ENCODE data around the gene ADCY9.

The ADCY9 gene

GRCh38 chr16:4124535-4125294 is 8.5 kb upstream of the ADCY9 start:
- H2AFZ ChIP-seq (ENCODE audit: low read depth, low read length), result no peak overlapping the region
- H3K14ac ChIP-seq (ENCODE audit: low read length in 2 of 2), result no peak overlapping the region
- H2BK15ac ChIP-seq (ENCODE audit: low read depth, poor library complexity, severe bottlenecking), result no peak overlapping the region
- no peak overlapping the region for H3K4me3 ChIP-seq (ENCODE audit: insufficient read depth in 1 of 2, low read depth in 1 of 2, low read length in 2 of 2)
- no peaks in the 10 kb centered on the region for H3K9me3 ChIP-seq (ENCODE audit: control insufficient read depth, low read length)
- no peak overlapping the region for H2BK5ac ChIP-seq (ENCODE audit: low read depth, low read length, poor library complexity, severe bottlenecking)
- H2AK5ac ChIP-seq (ENCODE audit: low read length, severe bottlenecking), result no peak overlapping the region
- H3K9ac ChIP-seq (ENCODE audit: low read length), result no peak overlapping the region
- H3K79me1 ChIP-seq (replicated peaks; ENCODE audit: low read length, poor library complexity, severe bottlenecking), result no peaks in the 10 kb centered on the region
- no peak overlapping the region for H2BK120ac ChIP-seq (ENCODE audit: low read depth, low read length)
- H3K4me2 ChIP-seq (ENCODE audit: low read length, poor library complexity, severe bottlenecking), result no peak overlapping the region
- DNase-seq, result no peak
- H3K4me1 ChIP-seq (ENCODE audit: control insufficient read depth, insufficient read depth, low read depth, low read length), result peaks cover 3% of the 10 kb centered on the region
- H3K36me3 ChIP-seq (ENCODE audit: control insufficient read depth in 1 of 2, insufficient read depth in 2 of 2, low read depth in 1 of 2, low read length in 2 of 2), result no peaks in the 10 kb centered on the region
- H3K4ac ChIP-seq (ENCODE audit: low read depth in 1 of 2, low read length in 2 of 2), result no peak overlapping the region
- WGBS, result 94% methylated on average over 12 of the region's 12 CpGs
- no peak overlapping the region for H4K91ac ChIP-seq (ENCODE audit: low read length)
- no peak overlapping the region for H2BK12ac ChIP-seq (ENCODE audit: low read length in 2 of 2)
- H4K8ac ChIP-seq (ENCODE audit: low read length), result no peak overlapping the region
- peaks cover 0 to 6% of the 10 kb centered on the region in 2 experiments for H3K27me3 ChIP-seq (ENCODE audit: control insufficient read depth in 1 of 2, insufficient read depth in 1 of 2, low read length in 2 of 2)
- H3K23ac ChIP-seq (ENCODE audit: low read length in 2 of 2), result no peak overlapping the region
- H3K18ac ChIP-seq (ENCODE audit: low read depth in 1 of 2, low read length in 2 of 2), result no peak overlapping the region
- H3K27ac ChIP-seq (ENCODE audit: low read length, poor library complexity, severe bottlenecking), result no peak overlapping the region

- H2BK5ac ChIP-seq (ENCODE audit: low read depth, low read length, poor library complexity, severe bottlenecking), result no peak overlapping the region
- H3K9ac ChIP-seq (ENCODE audit: low read length), result no peak overlapping the region
- no peak overlapping the region for H3K23ac ChIP-seq (ENCODE audit: low read length in 2 of 2)
- peaks cover 0 to 4% of the 10 kb centered on the region in 2 experiments for H3K27me3 ChIP-seq (ENCODE audit: control insufficient read depth in 1 of 2, insufficient read depth in 1 of 2, low read length in 2 of 2)
- peak; percentile 17 for DNase-seq
- H3K14ac ChIP-seq (ENCODE audit: low read length in 2 of 2), result no peak overlapping the region
- H3K4me1 ChIP-seq (ENCODE audit: control insufficient read depth, insufficient read depth, low read depth, low read length), result peaks cover 3% of the 10 kb centered on the region
- 68% methylated on average over 14 of the region's 16 CpGs for WGBS
- H4K91ac ChIP-seq (ENCODE audit: low read length), result no peak overlapping the region
- no peaks in the 10 kb centered on the region for H3K36me3 ChIP-seq (ENCODE audit: control insufficient read depth in 1 of 2, insufficient read depth in 2 of 2, low read depth in 1 of 2, low read length in 2 of 2)
- H2AK5ac ChIP-seq (ENCODE audit: low read length, severe bottlenecking), result no peak overlapping the region
- no peaks in the 10 kb centered on the region for H3K9me3 ChIP-seq (ENCODE audit: control insufficient read depth, low read length)
- H2BK15ac ChIP-seq (ENCODE audit: low read depth, poor library complexity, severe bottlenecking), result no peak overlapping the region
- no peaks in the 10 kb centered on the region for H3K79me1 ChIP-seq (replicated peaks; ENCODE audit: low read length, poor library complexity, severe bottlenecking)
- H3K4me2 ChIP-seq (ENCODE audit: low read length, poor library complexity, severe bottlenecking), result no peak overlapping the region
- no peak overlapping the region for H3K4ac ChIP-seq (ENCODE audit: low read depth in 1 of 2, low read length in 2 of 2)
- H4K8ac ChIP-seq (ENCODE audit: low read length), result no peak overlapping the region
- no peak overlapping the region for H3K27ac ChIP-seq (ENCODE audit: low read length, poor library complexity, severe bottlenecking)
- no peak overlapping the region for H3K18ac ChIP-seq (ENCODE audit: low read depth in 1 of 2, low read length in 2 of 2)
- H2BK12ac ChIP-seq (ENCODE audit: low read length in 2 of 2), result no peak overlapping the region
- no peak overlapping the region for H2BK120ac ChIP-seq (ENCODE audit: low read depth, low read length)
- no peak overlapping the region for H2AFZ ChIP-seq (ENCODE audit: low read depth, low read length)
- no peak overlapping the region for H3K4me3 ChIP-seq (ENCODE audit: insufficient read depth in 1 of 2, low read depth in 1 of 2, low read length in 2 of 2)
Measured at GRCh38 chr16:4123616-4124300, 7.5 kb upstream of the ADCY9 start.

GRCh38 chr16:4120176-4120575 is 3.9 kb upstream of the ADCY9 start:
- H2BK12ac ChIP-seq (ENCODE audit: low read length in 2 of 2), result no peak overlapping the region
- H2BK120ac ChIP-seq (ENCODE audit: low read depth, low read length), result no peak overlapping the region
- no peak overlapping the region for H3K9ac ChIP-seq (ENCODE audit: low read length)
- H2AFZ ChIP-seq (ENCODE audit: low read depth, low read length), result no peak overlapping the region
- H3K9me3 ChIP-seq (ENCODE audit: control insufficient read depth, low read length), result no peaks in the 10 kb centered on the region
- no peak overlapping the region for H3K4me3 ChIP-seq (ENCODE audit: insufficient read depth in 1 of 2, low read depth in 1 of 2, low read length in 2 of 2)
- no peak overlapping the region for H4K8ac ChIP-seq (ENCODE audit: low read length)
- H3K4me2 ChIP-seq (ENCODE audit: low read length, poor library complexity, severe bottlenecking), result no peak overlapping the region
- no peak overlapping the region for H3K14ac ChIP-seq (ENCODE audit: low read length in 2 of 2)
- H3K79me1 ChIP-seq (replicated peaks; ENCODE audit: low read length, poor library complexity, severe bottlenecking), result peaks cover 3% of the 10 kb centered on the region
- H3K27ac ChIP-seq (ENCODE audit: low read length, poor library complexity, severe bottlenecking), result no peak overlapping the region
- no peak overlapping the region for H2BK15ac ChIP-seq (ENCODE audit: low read depth, poor library complexity, severe bottlenecking)
- no peak overlapping the region for H3K4ac ChIP-seq (ENCODE audit: low read depth in 1 of 2, low read length in 2 of 2)
- no peak overlapping the region for H2BK5ac ChIP-seq (ENCODE audit: low read depth, low read length, poor library complexity, severe bottlenecking)
- WGBS, result 93% methylated on average over 4 of the region's 4 CpGs
- no peak overlapping the region for H3K18ac ChIP-seq (ENCODE audit: low read depth in 1 of 2, low read length in 2 of 2)
- no peaks in the 10 kb centered on the region for H3K36me3 ChIP-seq (ENCODE audit: control insufficient read depth in 1 of 2, insufficient read depth in 2 of 2, low read depth in 1 of 2, low read length in 2 of 2)
- H3K4me1 ChIP-seq (ENCODE audit: control insufficient read depth, insufficient read depth, low read depth, low read length), result peaks cover 10% of the 10 kb centered on the region
- H3K27me3 ChIP-seq (ENCODE audit: control insufficient read depth in 1 of 2, insufficient read depth in 1 of 2, low read length in 2 of 2), result peaks cover 0 to 4% of the 10 kb centered on the region in 2 experiments
- H4K91ac ChIP-seq (ENCODE audit: low read length), result no peak overlapping the region
- DNase-seq, result no peak
- H2AK5ac ChIP-seq (ENCODE audit: low read length, severe bottlenecking), result no peak overlapping the region
- H3K23ac ChIP-seq (ENCODE audit: low read length in 2 of 2), result no peak overlapping the region

GRCh38 chr16:4117250-4117578 is 972 bp upstream of the ADCY9 start:
- Histone ChIP-seq H3K4me3 (ENCODE audit: insufficient read depth in 1 of 2, low read depth in 1 of 2, low read length in 2 of 2) (peak overlapping the region in 1 of 2 experiments; percentile 81), H3K23ac (ENCODE audit: low read length in 2 of 2) (no peak overlapping the region), H2BK5ac (ENCODE audit: low read depth, low read length, poor library complexity, severe bottlenecking) (no peak overlapping the region), H3K4ac (ENCODE audit: low read depth in 1 of 2, low read length in 2 of 2) (peak overlapping the region; percentile 28 to 60), H3K79me1 (replicated peaks; ENCODE audit: low read length, poor library complexity, severe bottlenecking) (peaks cover 15% of the 10 kb centered on the region), H3K18ac (ENCODE audit: low read depth in 1 of 2, low read length in 2 of 2) (peak overlapping the region in 1 of 2 experiments; percentile 78), H3K4me1 (ENCODE audit: control insufficient read depth, insufficient read depth, low read depth, low read length) (peaks cover 20% of the 10 kb centered on the region), H2BK120ac (ENCODE audit: low read depth, low read length) (no peak overlapping the region), H3K36me3 (ENCODE audit: control insufficient read depth in 1 of 2, insufficient read depth in 2 of 2, low read depth in 1 of 2, low read length in 2 of 2) (peaks cover 4 to 12% of the 10 kb centered on the region in 2 experiments), H3K14ac (ENCODE audit: low read length in 2 of 2) (no peak overlapping the region), H4K91ac (ENCODE audit: low read length) (no peak overlapping the region), H3K4me2 (ENCODE audit: low read length, poor library complexity, severe bottlenecking) (no peak overlapping the region), H2AFZ (ENCODE audit: low read depth, low read length) (no peak overlapping the region), H3K9ac (ENCODE audit: low read length) (peak overlapping the region; percentile 90), H2BK15ac (ENCODE audit: low read depth, poor library complexity, severe bottlenecking) (no peak overlapping the region), H3K27ac (ENCODE audit: low read length, poor library complexity, severe bottlenecking) (no peak overlapping the region), H3K27me3 (ENCODE audit: control insufficient read depth in 1 of 2, insufficient read depth in 1 of 2, low read length in 2 of 2) (peaks cover 0 to 4% of the 10 kb centered on the region in 2 experiments), H2BK12ac (ENCODE audit: low read length in 2 of 2) (peak overlapping the region in 1 of 2 experiments; percentile 71), H2AK5ac (ENCODE audit: low read length, severe bottlenecking) (no peak overlapping the region), H4K8ac (ENCODE audit: low read length) (peak overlapping the region; percentile 41), H3K9me3 (ENCODE audit: control insufficient read depth, low read length) (no peaks in the 10 kb centered on the region)
- no peak for DNase-seq
- WGBS, result 96% methylated on average over 12 of the region's 12 CpGs
